Keratinocyte (primary cell): ENCODE results near the gene DPEP2NB. TPM values are rescaled to one million over a fixed set of nuclear protein-coding genes. Genes with fewer than 3 reads are reported as not detected.

Experiments used
- DNase-seq: peaks from one replicate; pipeline ENCODE4 v3.0.0-alpha.2; 2011; ENCODE audit warnings: low read depth, missing footprints, low spot score
- FAIRE-seq: peaks from 2 replicates; lab custom pipeline; 2011; peaks lifted over from hg19 to GRCh38; lab: Jason Lieb, UNC
- H2AFZ ChIP-seq: 2 replicates; pipeline ENCODE4 v1.6.0; 2012; ENCODE audit warnings: low read length, control low read depth, inconsistent platforms; ENCODE audit not compliant: control insufficient read depth
- H3K27ac ChIP-seq: 2 replicates; pipeline ENCODE4 v1.5.1; 2011; ENCODE audit warnings: low read length; ENCODE audit not compliant: control insufficient read depth, insufficient read depth
- H3K27me3 ChIP-seq: 3 replicates; pipeline ENCODE4 v1.6.0; 2011; ENCODE audit warnings: low read length; ENCODE audit not compliant: control insufficient read depth, insufficient read depth; ENCODE audit errors: extremely low read depth
- H3K36me3 ChIP-seq, 2 experiments: 2 replicates in 1 of 2; 3 replicates in 1 of 2; pipeline ENCODE4 v1.5.1; 2011; ENCODE audit warnings: low read length in 2 of 2, mild to moderate bottlenecking in 1 of 2; ENCODE audit not compliant: control insufficient read depth in 2 of 2, insufficient read depth in 2 of 2; ENCODE audit errors: extremely low read depth in 1 of 2
- H3K4me1 ChIP-seq: 3 replicates; pipeline ENCODE4 v1.5.1; 2011; ENCODE audit warnings: low read length; ENCODE audit not compliant: control insufficient read depth, insufficient read depth; ENCODE audit errors: extremely low read depth
- H3K4me2 ChIP-seq: 3 replicates; pipeline ENCODE4 v1.6.0; 2011; ENCODE audit warnings: low read depth, low read length; ENCODE audit not compliant: control insufficient read depth, insufficient read depth; ENCODE audit errors: extremely low read depth
- H3K4me3 ChIP-seq, 3 experiments: fragments of 200-600 bp in 1 of 3; sonication (generic) in 1 of 3; 2 replicates in 2 of 3; 3 replicates in 1 of 3; pipeline ENCODE4 v1.5.1; 2011 to 2016; ENCODE audit warnings: low read length in 3 of 3, mild to moderate bottlenecking in 3 of 3, control low read depth in 2 of 3, inconsistent platforms in 1 of 3, low read depth in 1 of 3, mixed read lengths in 1 of 3, mixed run types in 1 of 3, moderate library complexity in 1 of 3; ENCODE audit not compliant: control insufficient read depth in 2 of 3, insufficient read depth in 2 of 3; ENCODE audit errors: extremely low read depth in 1 of 3
- H3K79me2 ChIP-seq: 2 replicates; pipeline ENCODE4 v1.6.0; 2012; ENCODE audit warnings: low read length; ENCODE audit not compliant: control insufficient read depth, insufficient read depth
- H3K9ac ChIP-seq: 3 replicates; pipeline ENCODE4 v1.6.0; 2011; ENCODE audit warnings: low read length; ENCODE audit not compliant: control insufficient read depth, insufficient read depth; ENCODE audit errors: extremely low read depth
- H3K9me1 ChIP-seq: 3 replicates; pipeline ENCODE4 v1.6.0; 2011; ENCODE audit warnings: low read length; ENCODE audit not compliant: control insufficient read depth, insufficient read depth; ENCODE audit errors: extremely low read depth
- H3K9me3 ChIP-seq: 2 replicates; pipeline ENCODE4 v1.5.1; 2012; ENCODE audit warnings: low read depth, low read length; ENCODE audit not compliant: control insufficient read depth
- H4K20me1 ChIP-seq: 3 replicates; pipeline ENCODE4 v1.6.0; 2011; ENCODE audit warnings: low read length; ENCODE audit not compliant: control insufficient read depth, insufficient read depth; ENCODE audit errors: extremely low read depth
- EZH2 ChIP-seq: IDR thresholded peaks from one replicate; pipeline ENCODE4 v1.6.1; 2012; ENCODE audit warnings: inconsistent platforms, mild to moderate bottlenecking, low read length, moderate library complexity
- dilution Hi-C: fragments of 300-500 bp; cut with MboI; formaldehyde crosslinking; loops from one replicate; pipeline ENCODE4 v1.7.0; 2020; ENCODE audit warnings: low sequenced_read_pairs; ENCODE audit not compliant: extremely low pct_ligation_motif_present
- polyA plus RNA-seq, 5 experiments: library from polyadenylated mRNA; depleted of rRNA in 3 of 5; stranded (reverse) in 3 of 5; stranded (forward) in 1 of 5; unstranded in 1 of 5; fragments of >200 nt; gene quantifications; 1 replicate in 1 of 5; 2 replicates in 3 of 5; 3 replicates in 1 of 5; pipeline versions ENCODE4 v1.2.1 to v1.2.3, GENCODE V29; 2011 to 2012; ENCODE audit warnings: missing spikeins in 2 of 5, low read depth in 1 of 5, low replicate concordance in 1 of 5
- TF ChIP-seq, protein P1 (sequence below), 3 experiments: IDR thresholded peaks in 1 of 3; conservative IDR thresholded peaks in 1 of 3; optimal IDR thresholded peaks in 1 of 3; 2 replicates in 2 of 3; 3 replicates in 1 of 3; pipeline versions ENCODE3 to v1.5.1; 2011; ENCODE audit warnings: low read length in 3 of 3, mild to moderate bottlenecking in 3 of 3, moderate library complexity in 2 of 3, control low read depth in 1 of 3, inconsistent platforms in 1 of 3; ENCODE audit not compliant: insufficient read depth in 2 of 3; ENCODE audit errors: extremely low read depth in 1 of 3

The DPEP2NB gene
- polyA plus RNA-seq, 1 donor (not counting 4 experiments of a cell fraction or from before 2014, with no cell fraction given): 0.05 TPM

DNA sequence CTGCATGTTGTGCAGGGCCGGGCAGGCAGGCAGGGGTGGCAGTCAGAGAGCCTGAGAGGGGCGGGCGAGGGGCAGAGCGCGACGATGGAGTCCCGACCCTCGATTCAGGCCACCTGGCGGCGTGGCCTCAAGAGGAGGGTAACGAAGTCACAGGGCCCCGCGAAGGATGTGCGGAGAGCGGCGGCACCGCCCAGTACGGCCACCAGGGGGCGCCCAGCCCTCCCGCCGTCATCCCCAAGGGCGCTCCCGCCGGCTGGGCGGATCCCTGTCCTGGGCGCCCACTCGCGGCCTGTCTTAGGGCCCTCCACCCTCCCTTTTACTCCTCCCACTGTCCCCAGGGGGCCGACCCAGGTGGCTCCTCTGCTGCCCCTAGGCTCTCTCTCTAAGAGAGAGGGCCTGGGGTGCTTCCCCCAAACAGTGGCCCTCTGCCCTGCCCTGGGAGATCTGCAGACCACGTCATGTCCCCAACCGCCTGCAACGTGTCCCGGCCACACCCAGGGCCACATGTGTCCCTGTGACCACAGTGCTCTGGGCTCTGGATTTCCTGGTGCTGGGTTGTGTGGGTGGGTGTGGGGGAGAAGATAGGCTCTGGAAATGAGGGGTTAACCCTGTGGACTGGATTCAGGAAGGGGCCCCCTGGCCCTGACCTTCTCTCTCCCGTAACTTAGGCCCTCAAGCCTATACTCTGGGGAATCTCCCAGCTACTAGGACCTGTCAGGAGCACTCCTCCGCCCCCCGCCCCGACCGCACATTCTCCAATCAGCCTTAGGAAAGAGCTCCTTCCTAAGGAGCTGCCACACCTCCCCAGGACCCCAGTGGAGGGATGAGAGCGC, 22.3 kb downstream of the DPEP2NB start:
- Histone ChIP-seq H3K27me3 (no peaks in the 10 kb centered on the region), H3K36me3 (no peaks in the 10 kb centered on the region), H2AFZ (peak overlapping the region; percentile 85), H4K20me1 (no peaks in the 10 kb centered on the region), H3K9me3 (no peaks in the 10 kb centered on the region), H3K4me2 (peak overlapping the region; percentile 65), H3K79me2 (no peaks in the 10 kb centered on the region), H3K4me3 (peak overlapping the region in 2 of 3 experiments; percentile 6 to 24), H3K9me1 (no peaks in the 10 kb centered on the region), H3K27ac (peak overlapping the region; percentile 53), H3K4me1 (peaks cover 10% of the 10 kb centered on the region), H3K9ac (peak overlapping the region; percentile 64)
- no peak for FAIRE-seq
- no peak for DNase-seq
- TF ChIP-seq, protein P1, sequence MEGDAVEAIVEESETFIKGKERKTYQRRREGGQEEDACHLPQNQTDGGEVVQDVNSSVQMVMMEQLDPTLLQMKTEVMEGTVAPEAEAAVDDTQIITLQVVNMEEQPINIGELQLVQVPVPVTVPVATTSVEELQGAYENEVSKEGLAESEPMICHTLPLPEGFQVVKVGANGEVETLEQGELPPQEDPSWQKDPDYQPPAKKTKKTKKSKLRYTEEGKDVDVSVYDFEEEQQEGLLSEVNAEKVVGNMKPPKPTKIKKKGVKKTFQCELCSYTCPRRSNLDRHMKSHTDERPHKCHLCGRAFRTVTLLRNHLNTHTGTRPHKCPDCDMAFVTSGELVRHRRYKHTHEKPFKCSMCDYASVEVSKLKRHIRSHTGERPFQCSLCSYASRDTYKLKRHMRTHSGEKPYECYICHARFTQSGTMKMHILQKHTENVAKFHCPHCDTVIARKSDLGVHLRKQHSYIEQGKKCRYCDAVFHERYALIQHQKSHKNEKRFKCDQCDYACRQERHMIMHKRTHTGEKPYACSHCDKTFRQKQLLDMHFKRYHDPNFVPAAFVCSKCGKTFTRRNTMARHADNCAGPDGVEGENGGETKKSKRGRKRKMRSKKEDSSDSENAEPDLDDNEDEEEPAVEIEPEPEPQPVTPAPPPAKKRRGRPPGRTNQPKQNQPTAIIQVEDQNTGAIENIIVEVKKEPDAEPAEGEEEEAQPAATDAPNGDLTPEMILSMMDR (optimal IDR thresholded peaks at IDR 0.05 in 1 of 3, IDR thresholded peaks at IDR 0.05 in 1 of 3, conservative IDR thresholded peaks at IDR 0.05 in 1 of 3; ENCODE audit: extremely low read depth in 1 of 3, insufficient read depth in 2 of 3, low read length in 3 of 3): peak; percentile 72 to 98 (median 95)
- no peak for TF ChIP-seq EZH2
- dilution Hi-C loops: no loop called here

DNA sequence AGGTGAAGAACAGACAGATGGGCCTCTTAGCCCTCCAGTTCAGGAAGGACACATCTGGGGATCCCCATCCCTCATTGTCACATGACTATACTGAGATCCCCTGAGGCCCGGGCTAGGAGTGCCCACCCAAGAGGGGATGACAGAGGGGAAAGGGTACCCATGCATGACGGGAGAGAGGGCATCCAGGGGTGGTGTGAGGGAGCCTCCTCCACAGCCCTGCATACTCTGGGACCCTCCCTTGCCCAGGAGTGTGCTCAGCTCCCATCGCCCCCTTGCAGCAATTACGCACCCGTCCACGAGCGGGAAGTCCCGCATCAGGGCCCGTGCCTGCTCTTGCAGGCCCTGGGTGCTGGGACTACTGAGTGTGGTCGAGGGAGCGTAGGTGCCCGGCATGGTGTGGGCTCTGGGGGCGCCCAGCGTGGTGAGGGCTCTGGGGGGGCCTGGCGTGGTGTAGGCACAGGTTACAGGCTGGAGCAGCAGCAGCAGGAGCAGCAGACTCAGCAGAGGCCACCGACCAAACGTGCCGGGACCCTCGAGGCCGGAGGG, 23.0 kb downstream of the DPEP2NB start:
- Histone ChIP-seq H3K4me3 (no peak overlapping the region), H3K27ac (no peak overlapping the region), H3K9ac (no peak overlapping the region), H3K27me3 (no peaks in the 10 kb centered on the region), H3K4me2 (no peak overlapping the region), H3K9me1 (no peaks in the 10 kb centered on the region), H3K4me1 (peaks cover 14% of the 10 kb centered on the region), H4K20me1 (no peaks in the 10 kb centered on the region), H2AFZ (peak overlapping the region; percentile 44), H3K9me3 (no peaks in the 10 kb centered on the region), H3K79me2 (no peaks in the 10 kb centered on the region), H3K36me3 (no peaks in the 10 kb centered on the region)
- DNase-seq: no peak
- TF ChIP-seq EZH2: no peak
- TF ChIP-seq, protein P1 (optimal IDR thresholded peaks at IDR 0.05 in 1 of 3, IDR thresholded peaks at IDR 0.05 in 1 of 3, conservative IDR thresholded peaks at IDR 0.05 in 1 of 3; ENCODE audit: extremely low read depth in 1 of 3, insufficient read depth in 2 of 3, low read length in 3 of 3): no peak
- dilution Hi-C loops: no loop called here
- FAIRE-seq: no peak
